PC-9 (cell line): Measurements from ENCODE around the gene ENPP3. TPM values are rescaled to one million over a fixed set of nuclear protein-coding genes. Genes with fewer than 3 reads are reported as not detected.

Source experiments
- BruUV-seq: library from RNA; stranded (reverse); fragments of 400-500 nt; replicated peaks from 2 replicates; lab custom pipeline; 2021; lab: Mats Ljungman, UMichigan
- CTCF ChIA-PET: fragments of 300-600 bp; sonication (Branson Sonifier 250); formaldehyde crosslinking; loops from one replicate; lab custom pipeline; 2022; ENCODE audit warnings: antibody characterized with exemption; lab: Charles Lee
- POLR2A ChIA-PET: fragments of 300-600 bp; sonication (Branson Sonifier 250); formaldehyde crosslinking; loops from one replicate; lab custom pipeline; 2022; ENCODE audit warnings: antibody characterized with exemption; ENCODE audit not compliant: unreplicated experiment; lab: Charles Lee
- DNase-seq, 2 experiments: peaks; one replicate each; pipeline versions ENCODE4 v3.0.0 to v3.0.0-alpha.2; 2015 to 2022; ENCODE audit warnings: mixed read lengths in 1 of 2
- H2AFZ ChIP-seq: fragments of 200-600 bp; sonication (generic); 2 replicates; pipeline ENCODE4 v1.8.1; 2017; ENCODE audit warnings: antibody characterized with exemption
- H3F3A ChIP-seq: fragments of 200-600 bp; sonication (generic); 2 replicates; pipeline ENCODE4 v1.8.1; 2017; ENCODE audit warnings: antibody characterized with exemption, mild to moderate bottlenecking, low read depth; ENCODE audit not compliant: insufficient read depth
- H3K27ac ChIP-seq: fragments of 200-600 bp; sonication (generic); 2 replicates; pipeline ENCODE4 v1.6.1; 2016; ENCODE audit warnings: mixed run types
- H3K27me3 ChIP-seq: fragments of 200-600 bp; sonication (generic); 2 replicates; pipeline ENCODE4 v1.6.1; 2016; ENCODE audit warnings: low read depth, mixed run types; ENCODE audit not compliant: insufficient read depth
- H3K36me3 ChIP-seq: fragments of 200-600 bp; sonication (generic); 2 replicates; pipeline ENCODE4 v1.6.1; 2016; ENCODE audit warnings: low read depth, mixed run types
- H3K4me1 ChIP-seq: fragments of 200-600 bp; sonication (generic); replicated peaks from 2 replicates; pipeline ENCODE4 v1.6.1; 2016; ENCODE audit warnings: mixed run types; ENCODE audit not compliant: insufficient read depth
- H3K4me2 ChIP-seq: fragments of 200-600 bp; sonication (generic); 2 replicates; pipeline ENCODE4 v1.6.1; 2017; ENCODE audit warnings: mixed run types
- H3K4me3 ChIP-seq: fragments of 200-600 bp; sonication (generic); 2 replicates; pipeline ENCODE4 v1.6.1; 2016; ENCODE audit warnings: mixed run types
- H3K79me2 ChIP-seq: fragments of 200-600 bp; sonication (generic); 2 replicates; pipeline ENCODE4 v1.6.1; 2017; ENCODE audit warnings: low read depth, mixed run types
- H3K9me2 ChIP-seq: fragments of 200-600 bp; sonication (generic); 2 replicates; pipeline ENCODE4 v1.8.1; 2017; ENCODE audit warnings: mild to moderate bottlenecking; ENCODE audit not compliant: insufficient read depth
- H3K9me3 ChIP-seq: fragments of 200-600 bp; sonication (generic); 2 replicates; pipeline ENCODE4 v1.8.1; 2016; ENCODE audit warnings: low read depth; ENCODE audit not compliant: insufficient read depth
- H4K20me1 ChIP-seq: fragments of 200-600 bp; sonication (generic); 2 replicates; pipeline ENCODE4 v1.8.1; 2017; ENCODE audit not compliant: insufficient read depth
- EZH2 ChIP-seq: fragments of 200-600 bp; sonication (generic); IDR thresholded peaks from 2 replicates; pipeline ENCODE4 v1.8.0; 2017; ENCODE audit warnings: antibody characterized with exemption, low read depth
- intact Hi-C: fragments of 100-400 bp; cut with micrococcal nuclease; formaldehyde crosslinking; loops from one replicate; pipeline ENCODE4 v1.10.0; 2022; ENCODE audit not compliant: unreplicated experiment
- microRNA-seq: library from miRNA; unstranded; fragments of <30 nt; microRNA quantifications from one replicate; pipeline ENCODE4 v1.2.0, GENCODE V29; 2021; ENCODE audit warnings: borderline number of aligned reads, borderline replicate concordance
- total RNA-seq: library from RNA; stranded (reverse); gene quantifications from 2 replicates; pipeline ENCODE4 v1.2.3, GENCODE V29; 2021
- TF ChIP-seq, protein P1 (sequence below): fragments of 200-600 bp; sonication (generic); conservative IDR thresholded peaks from 2 replicates; pipeline ENCODE4 v1.6.1; 2017; ENCODE audit warnings: mixed run types, antibody characterized with exemption, mild to moderate bottlenecking, moderate library complexity

ENPP3 gene
- total RNA-seq, 1 experiment from 2014 or later: not detected

DNA sequence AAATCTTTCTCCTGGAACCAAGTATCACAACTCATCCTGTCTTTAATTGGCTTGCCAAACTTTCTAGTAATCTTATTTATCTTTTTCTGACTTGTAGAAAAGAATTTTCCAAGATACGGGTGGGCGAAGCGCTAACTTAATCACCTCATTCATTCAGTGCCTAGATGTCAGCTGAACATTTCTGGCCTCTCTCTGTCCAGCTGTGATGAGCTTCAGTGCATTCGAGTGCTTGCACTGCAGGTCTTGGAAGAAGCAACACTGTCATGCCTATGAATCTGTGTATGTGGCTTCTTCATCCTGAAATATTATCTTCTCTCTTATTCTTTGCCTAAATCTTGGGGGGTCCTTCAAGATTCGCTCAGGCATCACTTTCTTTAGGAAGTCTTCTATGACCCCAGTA is 154.4 kb downstream of the ENPP3 start:
- no peaks in the 10 kb centered on the region for H3K79me2 ChIP-seq
- no peaks in the 10 kb centered on the region for H3F3A ChIP-seq
- intact Hi-C loops: no loop called here
- ChIA-PET POLR2A (no interaction called here), CTCF (no interaction called here)
- H3K9me2 ChIP-seq: no peaks in the 10 kb centered on the region
- no peaks in the 10 kb centered on the region for H3K36me3 ChIP-seq
- H3K27ac ChIP-seq: no peak overlapping the region
- no TSS peak for BruUV-seq
- H3K27me3 ChIP-seq: no peaks in the 10 kb centered on the region
- H4K20me1 ChIP-seq: no peaks in the 10 kb centered on the region
- DNase-seq: no peak
- H3K4me2 ChIP-seq: no peak overlapping the region
- no peaks in the 10 kb centered on the region for H3K9me3 ChIP-seq
- no peak overlapping the region for H3K4me3 ChIP-seq
- TF ChIP-seq EZH2: no peak
- TF ChIP-seq, protein P1, sequence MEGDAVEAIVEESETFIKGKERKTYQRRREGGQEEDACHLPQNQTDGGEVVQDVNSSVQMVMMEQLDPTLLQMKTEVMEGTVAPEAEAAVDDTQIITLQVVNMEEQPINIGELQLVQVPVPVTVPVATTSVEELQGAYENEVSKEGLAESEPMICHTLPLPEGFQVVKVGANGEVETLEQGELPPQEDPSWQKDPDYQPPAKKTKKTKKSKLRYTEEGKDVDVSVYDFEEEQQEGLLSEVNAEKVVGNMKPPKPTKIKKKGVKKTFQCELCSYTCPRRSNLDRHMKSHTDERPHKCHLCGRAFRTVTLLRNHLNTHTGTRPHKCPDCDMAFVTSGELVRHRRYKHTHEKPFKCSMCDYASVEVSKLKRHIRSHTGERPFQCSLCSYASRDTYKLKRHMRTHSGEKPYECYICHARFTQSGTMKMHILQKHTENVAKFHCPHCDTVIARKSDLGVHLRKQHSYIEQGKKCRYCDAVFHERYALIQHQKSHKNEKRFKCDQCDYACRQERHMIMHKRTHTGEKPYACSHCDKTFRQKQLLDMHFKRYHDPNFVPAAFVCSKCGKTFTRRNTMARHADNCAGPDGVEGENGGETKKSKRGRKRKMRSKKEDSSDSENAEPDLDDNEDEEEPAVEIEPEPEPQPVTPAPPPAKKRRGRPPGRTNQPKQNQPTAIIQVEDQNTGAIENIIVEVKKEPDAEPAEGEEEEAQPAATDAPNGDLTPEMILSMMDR: no peak
- no peaks in the 10 kb centered on the region for H3K4me1 ChIP-seq
- H2AFZ ChIP-seq: no peak overlapping the region

GRCh38 chr6:131792091-131792496 is 155.0 kb downstream of the ENPP3 start:
- no peaks in the 10 kb centered on the region for H3K9me3 ChIP-seq
- H3K9me2 ChIP-seq: no peaks in the 10 kb centered on the region
- no peak overlapping the region for H3K27ac ChIP-seq
- no peak overlapping the region for H2AFZ ChIP-seq
- H3K4me2 ChIP-seq: no peak overlapping the region
- CTCF ChIA-PET: no interaction called here
- no peaks in the 10 kb centered on the region for H3K36me3 ChIP-seq
- POLR2A ChIA-PET: no interaction called here
- no peak for TF ChIP-seq EZH2
- TF ChIP-seq, protein P1: no peak
- no peaks in the 10 kb centered on the region for H3K4me1 ChIP-seq
- no peaks in the 10 kb centered on the region for H3K27me3 ChIP-seq
- no peaks in the 10 kb centered on the region for H4K20me1 ChIP-seq
- BruUV-seq: no TSS peak
- no peaks in the 10 kb centered on the region for H3K79me2 ChIP-seq
- no peak overlapping the region for H3K4me3 ChIP-seq
- DNase-seq: no peak
- no peaks in the 10 kb centered on the region for H3F3A ChIP-seq
- intact Hi-C loops: no loop called here

- Histone ChIP-seq H3K79me2 (no peaks in the 10 kb centered on the region), H3K36me3 (no peaks in the 10 kb centered on the region), H3K9me2 (no peaks in the 10 kb centered on the region), H3K4me2 (no peak overlapping the region), H4K20me1 (no peaks in the 10 kb centered on the region), H3F3A (no peaks in the 10 kb centered on the region), H3K27ac (no peak overlapping the region), H3K9me3 (no peaks in the 10 kb centered on the region; the same call in 1 of the 2 replicates), H3K4me1 (no peaks in the 10 kb centered on the region), H3K27me3 (no peaks in the 10 kb centered on the region), H2AFZ (no peak overlapping the region), H3K4me3 (no peak overlapping the region)
- no peak for DNase-seq
- ChIA-PET CTCF (no interaction called here), POLR2A (no interaction called here)
- no peak for TF ChIP-seq EZH2
- TF ChIP-seq, protein P1: no peak
- intact Hi-C loops: no loop called here
- no TSS peak for BruUV-seq
These were observed 158.3 kb downstream of the ENPP3 start for GRCh38 chr6:131795366-131795765.

Small RNA genes lying within 50 kb of the gene (microRNA-seq; reads per million reads assigned to microRNA genes)
- not detected for gene MIR548H5

Other genes with a start within 250 kb of the ENPP3 start
- gene ARG1, start 64.1 kb upstream of the ENPP3 start, total RNA-seq: not detected in 2 replicates
- 16.8 and 21.3 TPM in 2 replicates for gene MED23, start 9.1 kb upstream of the ENPP3 start, total RNA-seq
- gene OR2A4, start 64.1 kb downstream of the ENPP3 start, total RNA-seq: not detected in 2 replicates
- not detected in 2 replicates for gene CTAGE9, start 73.7 kb downstream of the ENPP3 start, total RNA-seq
- 3.0 and 4.1 TPM in 2 replicates for gene ENPP1, start 170.7 kb downstream of the ENPP3 start, total RNA-seq